Kidney (tissue), 14 donors: ENCODE results near the gene OR51B4. TPM values are rescaled to one million over a fixed set of nuclear protein-coding genes. Genes with fewer than 3 reads are reported as not detected.

Source experiments
- DNase-seq, 5 donors: peaks; one replicate each; pipeline ENCODE4 v3.0.0-alpha.2; 2013 to 2020
- FAIRE-seq: peaks from 2 replicates; lab custom pipeline; 2012; peaks lifted over from hg19 to GRCh38; lab: Jason Lieb, UNC
- H3K27ac ChIP-seq, 2 donors: one replicate each; pipeline ENCODE4 v1.7.0; 2013; ENCODE audit warnings: low read depth in 2 of 2, low read length in 2 of 2, inconsistent platforms in 1 of 2
- H3K27me3 ChIP-seq: one replicate; pipeline ENCODE4 v1.7.1; 2013; ENCODE audit warnings: low read length, inconsistent platforms; ENCODE audit not compliant: control insufficient read depth, insufficient read depth
- H3K36me3 ChIP-seq, 3 donors: one replicate each; pipeline versions ENCODE4 v1.7.0 to v1.7.1; 2013; ENCODE audit warnings: low read length in 3 of 3, control low read depth in 1 of 3, inconsistent platforms in 1 of 3; ENCODE audit not compliant: insufficient read depth in 3 of 3, control insufficient read depth in 2 of 3
- H3K4me1 ChIP-seq, 3 donors: one replicate each; pipeline versions ENCODE4 v1.7.0 to v1.7.1; 2013; ENCODE audit warnings: low read length in 3 of 3, inconsistent platforms in 1 of 3, low read depth in 1 of 3; ENCODE audit not compliant: control insufficient read depth in 2 of 3, insufficient read depth in 2 of 3
- H3K4me3 ChIP-seq, 3 donors: one replicate each; pipeline versions ENCODE4 v1.7.0 to v1.8.1; 2013; ENCODE audit warnings: low read length in 3 of 3, control low read depth in 1 of 3, inconsistent platforms in 1 of 3
- H3K9ac ChIP-seq, 3 donors: one replicate each; pipeline versions ENCODE4 v1.7.0 to v1.7.1; 2013; ENCODE audit warnings: low read length in 3 of 3, control low read depth in 1 of 3, inconsistent platforms in 1 of 3
- H3K9me3 ChIP-seq, 3 donors: one replicate each; pipeline versions ENCODE4 v1.7.0 to v1.7.1; 2013; ENCODE audit warnings: low read length in 3 of 3, control low read depth in 1 of 3, inconsistent platforms in 1 of 3; ENCODE audit not compliant: control insufficient read depth in 2 of 3, insufficient read depth in 1 of 3
- intact Hi-C: fragments of 100-400 bp; cut with DNase I; formaldehyde crosslinking; loops from one replicate; pipeline ENCODE4 v1.11.1; 2022
- polyA plus RNA-seq: library from polyadenylated mRNA; stranded (reverse); fragments of 350-450 nt; fragmentation: Illumina TruSeq; extraction: RNeasy Lipid Tissue Mini Kit (QIAGEN cat#74804); gene quantifications from one replicate; pipeline ENCODE4 v1.2.3, GENCODE V29; 2014; ENCODE audit warnings: low read depth, low replicate concordance; ENCODE audit not compliant: insufficient read depth
- total RNA-seq: library from RNA; stranded (reverse); fragmentation: NEBNext Ultra II Directional; extraction: Animal tissue kit (Norgen Biotek cat#: 25700); gene quantifications from one replicate; pipeline ENCODE4 v1.2.1, GENCODE V29; 2021
- TF ChIP-seq, protein P1 (sequence below): IDR thresholded peaks from 3 replicates; pipeline ENCODE4 v1.5.1; 2012; ENCODE audit warnings: mild to moderate bottlenecking, moderate library complexity, borderline replicate concordance; ENCODE audit not compliant: insufficient read depth; ENCODE audit errors: extremely low read depth
- donor health status: control.
- donor health status: control.
- donor health status: control.
- donor health status: control.
- donor health status: control.
- donor health status: DM: yes; HTN: yes; CAD: no.
- donor health status: Normal renal cell carcinoma (clear cell type).

OR51B4 gene
- total and polyA plus RNA-seq, 2 donors from 2014 or later, result not detected

DNA sequence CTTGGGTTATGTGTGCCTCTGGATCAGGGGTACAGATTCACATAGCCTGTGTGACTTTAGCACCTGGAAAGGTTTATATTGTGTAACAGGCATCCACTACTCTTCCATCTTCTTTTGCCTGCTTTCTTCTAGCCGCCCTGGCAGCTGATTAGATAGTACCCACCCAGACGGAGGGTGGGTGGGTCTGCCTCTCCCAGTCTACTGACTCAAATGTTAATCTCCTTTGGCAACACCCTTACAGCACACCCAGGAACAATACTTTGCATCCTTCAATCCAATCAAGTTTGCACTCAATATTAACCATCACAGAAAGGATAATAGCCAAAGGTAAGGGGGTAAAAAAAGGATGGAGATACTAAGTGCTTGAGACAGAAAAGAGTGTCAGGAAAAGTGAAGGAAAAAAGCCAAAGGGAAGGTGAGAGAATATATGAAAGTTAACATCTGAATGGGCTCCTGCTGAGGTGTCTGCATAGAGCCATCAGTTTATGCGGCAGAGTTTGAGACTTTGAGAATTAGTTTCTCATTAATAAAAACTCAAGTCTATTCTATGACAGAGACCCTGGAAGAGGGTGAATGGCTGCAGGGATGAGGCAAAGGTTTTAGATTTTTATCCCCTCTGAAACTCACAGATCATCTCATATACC, 46.9 kb upstream of the OR51B4 start:
- H3K36me3 ChIP-seq, result no peaks in the 10 kb centered on the region
- TF ChIP-seq, protein P1, sequence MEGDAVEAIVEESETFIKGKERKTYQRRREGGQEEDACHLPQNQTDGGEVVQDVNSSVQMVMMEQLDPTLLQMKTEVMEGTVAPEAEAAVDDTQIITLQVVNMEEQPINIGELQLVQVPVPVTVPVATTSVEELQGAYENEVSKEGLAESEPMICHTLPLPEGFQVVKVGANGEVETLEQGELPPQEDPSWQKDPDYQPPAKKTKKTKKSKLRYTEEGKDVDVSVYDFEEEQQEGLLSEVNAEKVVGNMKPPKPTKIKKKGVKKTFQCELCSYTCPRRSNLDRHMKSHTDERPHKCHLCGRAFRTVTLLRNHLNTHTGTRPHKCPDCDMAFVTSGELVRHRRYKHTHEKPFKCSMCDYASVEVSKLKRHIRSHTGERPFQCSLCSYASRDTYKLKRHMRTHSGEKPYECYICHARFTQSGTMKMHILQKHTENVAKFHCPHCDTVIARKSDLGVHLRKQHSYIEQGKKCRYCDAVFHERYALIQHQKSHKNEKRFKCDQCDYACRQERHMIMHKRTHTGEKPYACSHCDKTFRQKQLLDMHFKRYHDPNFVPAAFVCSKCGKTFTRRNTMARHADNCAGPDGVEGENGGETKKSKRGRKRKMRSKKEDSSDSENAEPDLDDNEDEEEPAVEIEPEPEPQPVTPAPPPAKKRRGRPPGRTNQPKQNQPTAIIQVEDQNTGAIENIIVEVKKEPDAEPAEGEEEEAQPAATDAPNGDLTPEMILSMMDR, result no peak
- H3K27ac ChIP-seq, result no peak overlapping the region
- DNase-seq, result no peak
- H3K27me3 ChIP-seq, result no peaks in the 10 kb centered on the region
- FAIRE-seq, result no peak
- H3K4me1 ChIP-seq, result no peaks in the 10 kb centered on the region
- H3K9ac ChIP-seq, result no peak overlapping the region
- intact Hi-C loops, result no loop called here
- no peak overlapping the region for H3K4me3 ChIP-seq
- H3K9me3 ChIP-seq, result no peaks in the 10 kb centered on the region

DNA sequence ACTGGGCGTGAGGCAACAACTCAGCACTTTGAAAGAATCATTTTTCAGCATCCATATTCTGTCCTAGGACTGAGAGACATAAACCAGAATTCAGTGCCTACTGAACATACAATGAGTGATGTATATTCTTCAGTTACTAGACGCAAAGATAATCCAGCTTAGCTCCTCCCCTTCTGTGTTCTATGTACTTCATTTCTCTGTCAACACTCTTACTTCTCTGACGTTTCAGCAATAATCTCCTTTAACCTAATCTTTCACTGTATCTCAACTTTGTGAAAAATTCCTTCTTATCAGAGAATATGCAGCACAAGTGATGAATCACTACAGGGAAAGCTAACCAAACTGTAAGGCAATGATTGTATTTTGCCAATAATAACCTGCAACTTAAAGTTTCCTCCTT, 44.1 kb upstream of the OR51B4 start:
- intact Hi-C loops, result no loop called here
- DNase-seq, result no peak
- Histone ChIP-seq H3K9me3 (no peaks in the 10 kb centered on the region), H3K36me3 (no peaks in the 10 kb centered on the region), H3K4me3 (no peak overlapping the region), H3K9ac (no peak overlapping the region), H3K4me1 (no peaks in the 10 kb centered on the region), H3K27me3 (no peaks in the 10 kb centered on the region), H3K27ac (no peak overlapping the region)
- FAIRE-seq, result no peak
- TF ChIP-seq, protein P1, result no peak

DNA sequence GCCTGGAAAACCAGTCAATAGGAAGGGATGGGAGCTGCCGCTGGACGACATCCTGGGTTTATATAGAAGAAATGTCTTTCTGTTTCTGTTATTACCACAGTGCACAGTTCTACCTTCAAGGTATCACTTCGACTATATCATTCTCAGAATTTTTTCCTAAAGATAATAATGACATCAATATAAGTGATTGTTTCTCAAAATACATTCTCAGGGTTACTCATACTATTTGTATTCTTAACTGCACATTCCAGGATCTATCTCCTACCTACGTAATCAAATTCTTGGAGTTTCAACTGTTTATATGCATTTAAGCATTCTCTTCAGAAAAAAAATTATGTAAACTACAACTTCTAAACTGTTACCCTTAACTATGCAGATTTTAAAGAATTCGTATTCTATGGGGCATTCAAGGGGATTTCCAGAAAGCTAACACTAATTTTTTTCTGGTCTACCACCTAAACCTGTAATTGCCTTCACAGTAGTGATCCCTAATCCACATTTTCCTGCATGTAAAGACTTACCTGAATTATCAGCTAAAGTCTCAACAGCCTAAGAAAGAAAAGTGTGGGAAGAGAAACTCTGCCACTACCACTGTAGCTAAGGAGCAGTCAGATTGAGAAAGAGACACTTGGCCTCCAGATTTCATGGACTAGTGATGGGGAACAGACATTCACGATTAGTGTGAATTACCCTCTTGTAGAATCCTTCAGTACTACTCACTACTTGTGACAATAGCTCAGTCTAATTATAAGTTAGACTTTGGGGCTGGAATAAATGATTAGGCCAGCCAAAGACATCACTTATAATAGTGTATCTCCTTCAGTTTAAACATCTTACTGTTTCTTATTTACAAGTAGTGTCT, 42.0 kb upstream of the OR51B4 start, which contains the start of gene OR51B5:
Gene OR51B5 (minus strand): TSS at position 51 of the 862 bp plus-strand sequence. CDS start 0 bp downstream, at position 51.
- no peak within 1 kb of the TSS for H3K4me3 ChIP-seq
- intact Hi-C loops, result no loop called here
- no peaks in the 10 kb centered on the region for H3K36me3 ChIP-seq
- no peaks in the 10 kb centered on the region for H3K27me3 ChIP-seq
- no peak within 1 kb of the TSS for H3K27ac ChIP-seq
- FAIRE-seq (no peak), DNase-seq (no peak)
- H3K4me1 ChIP-seq, result no peaks in the 10 kb centered on the region
- no peak within 1 kb of the TSS for H3K9ac ChIP-seq
- TF ChIP-seq, protein P1, result no peak
- H3K9me3 ChIP-seq, result no peaks in the 10 kb centered on the region
